NCI-H345 treated with DMSO at 0.1 percent for 48 hours (cell line): ENCODE measurements around the gene ST6GALNAC3.
"Not testable (repeated sequence)": the region's sequence is repeated elsewhere in the genome, so short reads cannot be mapped to it uniquely, and the experiment has no call there.

Experiments used
- DNase-seq: peaks from one replicate; lab custom pipeline; 2025; ENCODE audit not compliant: unreplicated experiment; lab: John Stamatoyannopoulos, UW

The ST6GALNAC3 gene

GRCh38 chr1:76238094-76238628 lies 163.6 kb downstream of the ST6GALNAC3 start:
- no peak for DNase-seq

GRCh38 chr1:76239470-76239918 lies 164.9 kb downstream of the ST6GALNAC3 start:
- DNase-seq, result no peak

DNA sequence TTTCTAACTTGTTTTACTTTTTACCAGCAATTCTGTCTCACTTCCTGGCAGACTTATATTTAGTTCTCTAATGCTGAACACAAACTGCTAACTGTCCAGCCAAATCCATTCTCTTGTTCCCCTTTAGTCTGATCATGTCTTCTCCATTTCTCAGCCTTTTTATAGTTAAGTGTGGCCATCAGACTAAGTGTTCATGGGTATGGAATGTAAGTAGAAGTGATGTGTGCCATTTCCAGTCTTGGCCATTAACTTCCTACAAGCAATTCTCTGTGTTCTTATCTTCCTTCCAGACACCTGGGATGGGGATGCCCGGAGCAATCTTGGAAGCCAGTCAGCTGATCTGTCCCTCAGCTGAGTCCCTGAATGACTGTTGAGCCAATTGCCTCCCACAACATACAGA lies 165.8 kb downstream of the ST6GALNAC3 start:
- no peak for DNase-seq

DNA sequence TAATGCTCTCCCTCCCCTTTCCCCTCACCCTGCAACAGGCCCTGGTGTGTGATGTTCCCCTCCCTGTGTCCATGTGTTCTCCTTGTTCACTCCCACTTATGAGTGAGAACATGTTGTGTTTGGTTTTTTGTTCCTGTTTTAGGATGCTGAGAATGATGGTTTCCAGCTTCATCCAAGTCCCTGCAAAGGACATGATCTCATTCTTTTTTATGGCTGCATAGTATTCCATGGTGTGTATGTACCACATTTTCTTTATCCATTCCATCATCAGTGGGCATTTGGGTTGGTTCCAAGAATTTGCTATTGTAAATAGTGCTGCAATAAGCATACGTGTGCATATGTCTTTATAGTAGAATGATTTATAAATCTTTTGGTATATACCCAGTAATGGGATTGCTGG lies 168.0 kb downstream of the ST6GALNAC3 start:
- not testable (repeated sequence) for DNase-seq

DNA sequence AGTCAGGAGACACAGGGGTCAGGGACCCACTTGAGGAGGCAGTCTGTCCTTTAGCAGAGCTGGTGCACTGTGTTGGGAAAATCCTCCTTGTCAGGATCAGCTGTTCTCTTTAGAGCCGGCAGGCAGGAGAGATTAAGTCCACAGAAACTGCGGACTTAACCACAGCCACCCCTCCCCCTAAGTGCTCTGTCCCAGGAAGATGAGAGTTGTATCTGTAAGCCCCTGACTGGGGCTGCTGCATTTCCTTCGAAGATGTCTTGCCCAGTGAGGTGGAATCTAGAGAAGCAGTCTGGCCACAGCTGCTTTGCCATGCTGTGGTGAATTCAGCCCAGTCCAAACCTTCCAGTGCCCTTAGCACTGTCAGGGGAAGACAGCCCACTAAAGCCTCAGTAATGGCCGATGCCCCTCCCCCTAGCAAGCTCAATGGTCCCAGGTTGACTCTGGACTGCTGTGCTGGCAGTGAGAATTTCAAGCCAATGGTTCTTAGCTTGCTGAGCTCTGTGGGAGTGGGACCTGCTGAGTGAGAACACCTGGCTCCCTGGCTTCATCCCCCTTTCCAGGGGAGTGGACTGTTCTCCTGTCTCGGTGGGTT lies 172.8 kb downstream of the ST6GALNAC3 start:
- no peak for DNase-seq

GRCh38 chr1:76250271-76250670 lies 175.7 kb downstream of the ST6GALNAC3 start:
- no peak for DNase-seq

DNA sequence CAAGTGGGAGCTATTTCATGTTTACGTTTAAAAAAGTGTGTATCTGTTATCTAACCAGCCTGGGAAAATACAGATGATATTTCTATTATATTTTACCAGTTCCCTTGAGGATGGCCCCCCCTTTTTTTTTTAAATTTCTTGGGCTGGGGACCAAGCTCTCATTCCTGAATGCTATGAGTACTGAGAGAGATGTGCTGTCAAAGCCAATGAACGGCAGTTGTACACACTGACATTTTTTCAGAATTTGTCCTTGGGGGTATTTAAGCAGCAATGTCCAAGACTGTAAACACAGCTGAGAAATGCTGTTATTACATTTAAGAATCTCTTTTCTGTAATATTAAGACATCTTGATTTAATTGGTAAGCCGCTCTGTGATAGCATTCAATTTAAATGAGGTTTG lies 177.9 kb downstream of the ST6GALNAC3 start:
- DNase-seq, result no peak

- no peak for DNase-seq
Observed at GRCh38 chr1:76254104-76255030, 179.8 kb downstream of the ST6GALNAC3 start.

DNA sequence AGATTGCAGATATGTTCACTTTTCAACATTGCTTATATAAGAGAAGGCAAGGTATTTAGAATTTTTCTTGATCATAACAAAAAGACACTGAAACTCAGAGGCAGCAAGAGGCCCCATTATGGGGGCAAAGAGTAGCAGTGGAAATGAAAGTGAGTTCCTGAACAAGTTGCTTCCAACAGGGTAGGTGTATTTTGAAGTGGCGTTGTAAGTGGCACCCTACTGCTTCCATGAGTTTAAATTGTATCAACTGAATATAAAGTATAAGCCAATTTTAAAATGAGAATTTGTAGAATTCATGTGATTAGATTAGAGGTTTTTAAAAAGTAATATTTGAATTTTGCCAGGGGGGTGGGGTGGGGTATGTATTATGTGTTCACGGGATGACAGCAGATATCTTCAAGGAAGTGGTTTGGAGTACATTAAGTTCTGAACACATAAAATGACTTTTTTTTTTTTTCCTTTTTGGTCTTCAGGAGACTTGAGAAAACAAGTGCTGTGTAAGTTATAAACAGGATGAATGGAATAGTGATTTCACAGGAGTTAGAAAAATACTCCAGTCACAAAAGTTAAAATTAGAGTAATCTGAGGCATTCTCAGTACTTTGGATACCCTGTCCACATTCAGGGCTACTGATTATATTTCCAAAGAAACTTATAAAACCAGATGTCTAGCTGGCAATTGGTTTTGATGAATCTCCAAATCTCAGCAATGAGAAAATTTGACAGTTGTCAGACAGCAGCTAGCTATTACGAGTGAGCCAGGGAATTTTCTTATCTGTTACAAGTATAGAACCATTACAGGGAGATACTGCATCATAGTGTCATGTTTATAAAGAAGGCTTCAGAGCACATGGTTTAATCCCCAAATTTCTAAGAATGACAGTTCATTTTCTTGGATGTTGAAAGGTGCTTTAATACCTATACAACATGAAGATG lies 182.0 kb downstream of the ST6GALNAC3 start:
- peak; percentile 45 for DNase-seq

- DNase-seq, result no peak
Observed at GRCh38 chr1:76257823-76258222, 183.3 kb downstream of the ST6GALNAC3 start.

- no peak for DNase-seq
Observed at GRCh38 chr1:76259270-76259669, 184.7 kb downstream of the ST6GALNAC3 start.

- no peak for DNase-seq
Observed at GRCh38 chr1:76260279-76260678, 185.7 kb downstream of the ST6GALNAC3 start.

- DNase-seq, result no peak
Observed at GRCh38 chr1:76262601-76263000, 188.1 kb downstream of the ST6GALNAC3 start.

DNA sequence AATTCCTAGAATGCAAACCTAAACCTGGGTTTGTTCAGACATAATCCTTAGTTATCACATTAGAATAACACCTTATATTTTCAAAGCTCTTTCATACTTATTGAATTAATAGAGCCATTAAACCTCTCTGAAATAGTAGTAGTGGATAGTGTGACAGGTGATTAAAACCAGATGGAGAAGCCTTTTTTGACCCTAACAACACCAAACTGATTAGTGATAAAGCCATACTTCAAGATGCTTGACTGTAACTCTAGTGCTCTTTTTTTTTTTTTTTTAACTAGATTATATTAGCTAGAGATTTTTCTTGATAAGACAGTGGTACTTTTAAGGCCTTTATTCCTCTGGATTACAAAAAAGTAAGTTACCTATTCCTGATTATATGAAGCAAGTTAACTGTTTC lies 190.1 kb downstream of the ST6GALNAC3 start:
- no peak for DNase-seq

GRCh38 chr1:76266762-76267161 lies 192.2 kb downstream of the ST6GALNAC3 start:
- no peak for DNase-seq

DNA sequence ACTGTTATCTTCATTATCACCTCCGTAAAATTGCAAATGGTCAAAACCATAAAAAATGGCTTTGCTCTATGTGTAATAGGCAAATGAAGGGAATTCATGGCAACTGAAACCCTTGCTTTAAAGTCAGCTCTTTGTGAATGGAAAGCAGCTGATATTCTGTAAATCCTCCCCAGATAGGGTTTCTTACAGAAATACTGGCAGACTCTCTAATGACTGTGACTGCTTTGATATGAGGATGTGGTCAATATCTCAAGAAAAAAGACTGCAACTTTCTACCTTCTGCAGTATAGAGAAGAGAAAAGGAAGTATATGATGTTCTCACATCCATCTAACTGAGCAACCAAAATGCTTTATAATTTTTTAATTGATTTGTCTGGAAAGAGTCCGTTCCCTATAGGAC lies 193.1 kb downstream of the ST6GALNAC3 start:
- DNase-seq, result no peak

- DNase-seq, result no peak
Observed at GRCh38 chr1:76268341-76268740, 193.8 kb downstream of the ST6GALNAC3 start.

DNA sequence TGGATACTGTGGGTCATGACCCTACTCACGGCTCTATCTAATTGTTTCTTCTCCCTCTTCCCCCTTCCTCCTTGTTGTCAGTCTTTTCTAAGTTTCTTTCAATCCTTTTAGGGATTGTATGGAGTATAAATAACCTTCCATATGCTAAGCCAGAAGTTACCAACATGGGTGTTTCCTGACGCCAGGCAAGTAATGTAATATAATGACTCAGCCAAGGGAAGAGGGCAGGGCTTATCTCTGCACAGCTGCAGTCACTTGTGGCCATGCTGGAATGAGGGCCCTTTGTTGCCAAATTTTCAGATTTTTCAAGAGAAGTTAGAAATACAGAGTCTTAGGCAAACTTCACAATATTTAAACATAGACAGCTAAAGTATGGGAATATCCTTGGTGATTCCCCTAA lies 194.6 kb downstream of the ST6GALNAC3 start:
- no peak for DNase-seq

- DNase-seq, result no peak
Observed at GRCh38 chr1:76274302-76274701, 199.8 kb downstream of the ST6GALNAC3 start.

- no peak for DNase-seq
Observed at GRCh38 chr1:76274718-76275117, 200.2 kb downstream of the ST6GALNAC3 start.

DNA sequence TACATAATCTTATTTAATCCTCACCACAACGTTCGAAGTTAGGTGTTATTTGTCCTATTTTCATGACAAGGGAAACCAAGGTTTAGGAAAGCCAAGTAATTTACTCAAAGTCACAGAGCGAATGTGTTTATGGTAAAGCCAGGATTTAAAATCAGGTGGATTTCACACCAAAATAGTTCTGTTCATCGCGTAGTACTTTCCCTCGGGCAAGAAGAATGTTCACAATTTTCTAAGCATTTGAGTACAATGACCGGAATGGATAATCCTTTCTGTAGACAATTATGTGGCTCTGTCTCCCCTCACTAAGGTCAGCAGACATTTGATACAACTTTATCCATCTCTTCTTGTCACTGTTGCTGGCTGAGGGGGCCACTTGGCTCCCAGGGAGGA lies 204.2 kb downstream of the ST6GALNAC3 start:
- DNase-seq, result no peak
